ENCODE data around the gene GPATCH8. TPM values are rescaled to one million over a fixed set of nuclear protein-coding genes. Genes with fewer than 3 reads are reported as not detected.

GPATCH8 gene
- total RNA-seq: 87.7 TPM
- 10 to 100 TPM; 24.0 to 34.3 (median 25.3) TPM for polyA plus RNA-seq

DNA sequence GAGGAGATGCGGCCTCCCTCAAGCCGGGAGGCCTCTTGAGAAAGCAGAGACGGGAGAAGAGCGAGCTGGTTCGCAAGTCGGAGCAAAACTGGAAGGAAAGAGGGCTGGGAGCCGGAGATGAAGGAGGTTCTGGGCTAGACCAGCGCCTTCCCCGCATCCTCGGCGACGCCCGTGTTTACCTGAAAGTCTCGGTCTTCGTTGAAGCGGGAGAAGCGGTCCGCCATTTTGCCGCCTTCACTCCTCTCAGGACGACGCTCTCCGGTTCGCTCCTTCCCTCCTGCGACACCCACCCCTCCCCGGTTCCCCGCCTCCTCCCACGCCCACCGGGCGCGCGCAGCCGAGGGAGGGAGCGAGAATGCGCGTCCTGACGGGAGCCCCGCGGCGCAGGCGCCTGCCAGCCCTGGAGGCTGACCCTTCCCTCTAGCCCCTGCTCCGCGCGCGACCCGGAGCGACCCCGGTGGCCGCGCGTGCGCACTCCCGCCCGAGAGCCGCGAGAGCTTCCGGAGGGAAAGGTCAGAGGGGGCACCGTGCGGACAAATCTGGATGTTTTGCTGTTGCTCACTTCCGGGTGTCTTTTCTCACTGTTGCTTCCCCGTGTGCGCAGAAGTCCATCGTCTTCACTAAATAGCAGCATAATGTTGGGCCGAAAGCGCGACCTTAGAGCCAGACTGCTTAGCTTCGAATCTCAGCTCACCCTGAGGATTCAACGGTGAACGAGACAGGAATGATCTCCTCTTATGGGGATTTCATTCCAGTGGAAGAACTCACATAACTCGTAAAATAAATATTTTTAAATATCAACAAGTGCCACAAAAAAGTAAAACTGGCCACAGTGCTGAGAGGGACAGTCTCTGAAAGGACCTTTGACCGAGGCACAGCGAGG, at the start of gene GPATCH8:
TSS of gene GPATCH8 (minus strand) at position 260 of the 883 bp plus-strand sequence. CDS start at position 224, 36 bp downstream.
- H3K4me3 Mint-ChIP-seq: peak within 1 kb of the TSS; percentile 93 to 97 (median 97)
- Histone ChIP-seq H3K27ac (ENCODE audit: insufficient read depth, low read length, poor library complexity, severe bottlenecking) (peak within 1 kb of the TSS; percentile 88), H3K27me3 (ENCODE audit: control insufficient read depth, insufficient read depth, low read length) (no peaks in the 10 kb centered on the region), H3K4me1 (ENCODE audit: control insufficient read depth, insufficient read depth, low read length, poor library complexity, severe bottlenecking) (peaks cover 41% of the 10 kb centered on the region), H3K36me3 (ENCODE audit: control insufficient read depth, insufficient read depth, low read length) (no peaks in the 10 kb centered on the region), H3K4me3 (ENCODE audit: low read depth, low read length) (peak within 1 kb of the TSS; percentile 94), H3K9me3 (ENCODE audit: control insufficient read depth in 2 of 2, low read length in 2 of 2) (no peaks in the 10 kb centered on the region)
- H3K27ac Mint-ChIP-seq: peak within 1 kb of the TSS; percentile 98 to 99 (median 98)
- peak; percentile 87 to 88 for ATAC-seq (ENCODE audit: low read depth in 2 of 2)
- DNase-seq: peak; percentile 89 to 95 (median 92)
- peaks cover 2% of the 10 kb centered on the region for H3K36me3 Mint-ChIP-seq
- peaks cover 30 to 49% (median 37%) of the 10 kb centered on the region in 4 donors for H3K4me1 Mint-ChIP-seq
- H3K9me3 Mint-ChIP-seq: peaks cover 0 to 4% (median 0%) of the 10 kb centered on the region in 7 donors
- H3K27me3 Mint-ChIP-seq: peaks cover 17% of the 10 kb centered on the region

DNA sequence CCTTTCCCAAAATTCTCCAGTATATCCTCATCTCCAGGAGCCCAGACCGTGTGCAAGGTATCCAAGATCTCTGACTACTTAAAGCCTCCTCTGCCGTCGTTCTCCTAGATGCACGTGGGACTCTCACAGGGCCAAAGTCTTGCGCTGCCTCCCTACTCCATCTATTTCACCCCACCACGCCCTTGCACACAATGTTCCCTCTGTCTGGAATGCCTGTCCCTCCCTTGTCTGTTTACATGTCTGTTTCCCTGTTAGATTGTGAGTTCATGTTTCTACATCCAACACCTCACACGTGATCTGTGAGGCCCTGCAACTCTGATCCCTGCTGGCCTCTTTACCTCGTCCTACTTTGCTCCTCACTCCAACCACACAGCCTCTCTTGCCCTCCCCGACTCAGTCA, 49.2 kb upstream of the GPATCH8 start:
- ATAC-seq (ENCODE audit: low read depth in 2 of 2) (no peak), DNase-seq (no peak)
- H3K9me3 ChIP-seq (ENCODE audit: control insufficient read depth in 2 of 2, low read length in 2 of 2): no peaks in the 10 kb centered on the region
- no peak overlapping the region for H3K4me3 ChIP-seq (ENCODE audit: low read depth, low read length)
- peaks cover 16% of the 10 kb centered on the region for H3K4me1 ChIP-seq (ENCODE audit: control insufficient read depth, insufficient read depth, low read length, poor library complexity, severe bottlenecking)
- no peaks in the 10 kb centered on the region for H3K9me3 Mint-ChIP-seq
- no peak overlapping the region for H3K27ac Mint-ChIP-seq
- H3K4me1 Mint-ChIP-seq: peaks cover 5 to 17% (median 11%) of the 10 kb centered on the region in 4 donors
- peaks cover 87% of the 10 kb centered on the region for H3K27me3 Mint-ChIP-seq
- no peaks in the 10 kb centered on the region for H3K36me3 Mint-ChIP-seq
- H3K27ac ChIP-seq (ENCODE audit: insufficient read depth, low read length, poor library complexity, severe bottlenecking): no peak overlapping the region
- peak overlapping the region in 1 of 4 donors; percentile 2 for H3K4me3 Mint-ChIP-seq
- peaks cover 13% of the 10 kb centered on the region for H3K27me3 ChIP-seq (ENCODE audit: control insufficient read depth, insufficient read depth, low read length)
- no peaks in the 10 kb centered on the region for H3K36me3 ChIP-seq (ENCODE audit: control insufficient read depth, insufficient read depth, low read length)

DNA sequence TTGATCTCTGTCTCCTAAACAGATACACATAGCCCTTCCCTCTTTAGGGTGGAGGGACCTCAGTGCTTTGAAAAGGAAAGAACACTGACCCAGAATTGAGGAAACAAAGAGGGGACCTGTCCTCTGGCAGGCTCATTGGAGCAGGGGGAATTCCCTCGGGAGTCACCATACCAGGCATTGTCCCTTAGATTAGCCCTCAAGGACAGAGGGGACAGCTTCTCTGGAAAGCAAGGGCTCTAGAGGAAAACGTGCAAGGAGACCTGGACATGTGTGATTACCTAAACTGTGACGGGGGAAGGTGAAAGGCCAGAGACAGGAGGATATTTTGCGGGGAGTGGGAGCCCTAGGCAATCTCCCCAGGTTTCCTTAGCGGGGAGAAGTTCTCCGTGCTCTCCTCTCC, 46.5 kb upstream of the GPATCH8 start:
- Histone ChIP-seq H3K27ac (ENCODE audit: insufficient read depth, low read length, poor library complexity, severe bottlenecking) (no peak overlapping the region), H3K9me3 (ENCODE audit: control insufficient read depth in 2 of 2, low read length in 2 of 2) (no peaks in the 10 kb centered on the region), H3K4me1 (ENCODE audit: control insufficient read depth, insufficient read depth, low read length, poor library complexity, severe bottlenecking) (no peaks in the 10 kb centered on the region), H3K27me3 (ENCODE audit: control insufficient read depth, insufficient read depth, low read length) (peaks cover 2% of the 10 kb centered on the region), H3K36me3 (ENCODE audit: control insufficient read depth, insufficient read depth, low read length) (no peaks in the 10 kb centered on the region), H3K4me3 (ENCODE audit: low read depth, low read length) (no peak overlapping the region)
- Mint-ChIP-seq H3K36me3 (no peaks in the 10 kb centered on the region), H3K4me1 (no peaks in the 10 kb centered on the region), H3K4me3 (no peak overlapping the region), H3K27me3 (peaks cover 73% of the 10 kb centered on the region), H3K9me3 (peaks cover 0 to 3% (median 0%) of the 10 kb centered on the region in 7 donors), H3K27ac (no peak overlapping the region)
- ATAC-seq (ENCODE audit: low read depth in 2 of 2) (no peak), DNase-seq (no peak)

DNA sequence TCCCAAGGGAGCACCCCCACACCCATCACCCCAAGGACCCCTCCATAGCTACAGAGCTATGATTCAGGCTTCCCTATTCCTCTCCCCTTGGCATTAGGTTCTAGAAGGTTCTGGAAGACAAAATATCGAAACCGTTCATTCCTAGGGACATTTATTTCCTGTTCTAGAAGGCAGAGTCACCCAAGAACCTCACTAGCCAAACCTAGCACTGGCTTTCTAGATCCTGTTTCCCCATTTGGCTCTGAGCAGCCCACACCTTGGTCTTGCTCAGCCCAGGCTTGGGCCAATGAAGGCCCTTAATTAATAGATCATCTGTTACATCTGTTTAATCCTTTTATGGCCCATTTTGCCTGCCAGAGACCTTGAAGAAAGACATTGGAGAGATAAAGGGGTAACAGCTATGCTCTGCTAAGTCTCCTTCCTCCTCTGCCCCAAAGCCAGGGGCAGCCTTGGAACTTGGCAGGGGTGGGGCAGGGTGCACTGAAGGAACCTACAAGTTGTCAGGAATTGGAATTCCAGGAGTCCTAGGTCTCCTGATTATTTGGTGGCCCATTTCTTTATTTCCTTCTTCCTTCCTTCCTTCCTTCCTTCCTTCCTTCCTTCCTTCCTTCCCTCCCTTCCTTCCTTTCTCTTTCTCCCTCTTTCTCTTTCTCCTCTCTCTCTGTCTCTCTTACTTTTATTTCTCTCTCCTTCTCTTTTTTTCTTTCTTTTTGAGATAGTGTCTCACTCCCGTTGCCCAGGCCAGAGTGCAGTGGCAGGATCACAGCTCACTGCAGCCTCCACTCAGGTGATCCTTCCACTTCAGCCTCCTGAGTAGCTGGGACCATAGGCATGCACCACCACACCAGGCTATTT, 45.4 kb upstream of the GPATCH8 start:
- DNase-seq (no peak), ATAC-seq (ENCODE audit: low read depth in 2 of 2) (no peak)
- Mint-ChIP-seq H3K4me1 (no peaks in the 10 kb centered on the region), H3K36me3 (no peaks in the 10 kb centered on the region), H3K27me3 (peaks cover 70% of the 10 kb centered on the region), H3K27ac (no peak overlapping the region), H3K4me3 (no peak overlapping the region), H3K9me3 (peaks cover 0 to 3% (median 0%) of the 10 kb centered on the region in 7 donors)
- Histone ChIP-seq H3K9me3 (ENCODE audit: control insufficient read depth in 2 of 2, low read length in 2 of 2) (no peaks in the 10 kb centered on the region), H3K27me3 (ENCODE audit: control insufficient read depth, insufficient read depth, low read length) (peaks cover 2% of the 10 kb centered on the region), H3K4me3 (ENCODE audit: low read depth, low read length) (no peak overlapping the region), H3K36me3 (ENCODE audit: control insufficient read depth, insufficient read depth, low read length) (no peaks in the 10 kb centered on the region), H3K27ac (ENCODE audit: insufficient read depth, low read length, poor library complexity, severe bottlenecking) (no peak overlapping the region), H3K4me1 (ENCODE audit: control insufficient read depth, insufficient read depth, low read length, poor library complexity, severe bottlenecking) (no peaks in the 10 kb centered on the region)

DNA sequence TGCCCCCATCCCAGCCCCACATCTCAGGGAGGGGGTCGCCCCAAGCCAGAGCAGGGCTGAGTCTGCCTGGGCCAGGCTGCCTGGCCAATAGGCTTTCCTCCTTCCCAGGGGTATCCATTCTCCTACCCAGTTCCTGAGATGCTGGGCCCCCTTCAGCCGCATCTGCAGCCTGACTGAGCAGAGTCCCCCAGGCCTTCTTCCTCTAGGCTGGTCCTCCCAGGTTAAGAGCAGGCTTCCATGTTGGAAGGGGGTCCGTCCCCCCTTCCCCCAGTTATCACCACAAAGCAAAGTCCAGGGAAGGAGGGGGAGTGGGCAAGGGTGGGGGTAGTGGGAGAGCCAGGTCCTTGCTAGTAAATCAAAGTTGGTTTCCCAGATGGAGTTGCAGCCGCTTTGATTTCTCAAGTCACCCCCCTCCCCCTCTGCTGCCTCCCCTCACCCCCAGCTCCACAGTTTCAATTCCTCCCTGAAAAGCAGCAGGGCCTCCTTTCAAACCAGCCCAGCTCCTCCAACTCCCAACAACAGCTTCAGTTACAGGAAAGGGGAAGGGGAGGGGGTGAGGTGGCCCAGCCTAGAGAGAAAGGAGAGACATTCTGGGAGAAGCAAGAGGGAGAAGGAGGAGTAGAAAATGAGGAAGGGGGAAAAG, 44.5 kb upstream of the GPATCH8 start:
- Histone ChIP-seq H3K4me3 (ENCODE audit: low read depth, low read length) (no peak overlapping the region), H3K9me3 (ENCODE audit: control insufficient read depth in 2 of 2, low read length in 2 of 2) (no peaks in the 10 kb centered on the region), H3K4me1 (ENCODE audit: control insufficient read depth, insufficient read depth, low read length, poor library complexity, severe bottlenecking) (no peaks in the 10 kb centered on the region), H3K27ac (ENCODE audit: insufficient read depth, low read length, poor library complexity, severe bottlenecking) (no peak overlapping the region), H3K27me3 (ENCODE audit: control insufficient read depth, insufficient read depth, low read length) (peaks cover 2% of the 10 kb centered on the region), H3K36me3 (ENCODE audit: control insufficient read depth, insufficient read depth, low read length) (no peaks in the 10 kb centered on the region)
- Mint-ChIP-seq H3K27me3 (peaks cover 70% of the 10 kb centered on the region), H3K36me3 (no peaks in the 10 kb centered on the region), H3K4me1 (no peaks in the 10 kb centered on the region), H3K9me3 (peaks cover 0 to 3% (median 0%) of the 10 kb centered on the region in 7 donors), H3K27ac (no peak overlapping the region), H3K4me3 (no peak overlapping the region)
- no peak for ATAC-seq (ENCODE audit: low read depth in 2 of 2)
- no peak for DNase-seq

DNA sequence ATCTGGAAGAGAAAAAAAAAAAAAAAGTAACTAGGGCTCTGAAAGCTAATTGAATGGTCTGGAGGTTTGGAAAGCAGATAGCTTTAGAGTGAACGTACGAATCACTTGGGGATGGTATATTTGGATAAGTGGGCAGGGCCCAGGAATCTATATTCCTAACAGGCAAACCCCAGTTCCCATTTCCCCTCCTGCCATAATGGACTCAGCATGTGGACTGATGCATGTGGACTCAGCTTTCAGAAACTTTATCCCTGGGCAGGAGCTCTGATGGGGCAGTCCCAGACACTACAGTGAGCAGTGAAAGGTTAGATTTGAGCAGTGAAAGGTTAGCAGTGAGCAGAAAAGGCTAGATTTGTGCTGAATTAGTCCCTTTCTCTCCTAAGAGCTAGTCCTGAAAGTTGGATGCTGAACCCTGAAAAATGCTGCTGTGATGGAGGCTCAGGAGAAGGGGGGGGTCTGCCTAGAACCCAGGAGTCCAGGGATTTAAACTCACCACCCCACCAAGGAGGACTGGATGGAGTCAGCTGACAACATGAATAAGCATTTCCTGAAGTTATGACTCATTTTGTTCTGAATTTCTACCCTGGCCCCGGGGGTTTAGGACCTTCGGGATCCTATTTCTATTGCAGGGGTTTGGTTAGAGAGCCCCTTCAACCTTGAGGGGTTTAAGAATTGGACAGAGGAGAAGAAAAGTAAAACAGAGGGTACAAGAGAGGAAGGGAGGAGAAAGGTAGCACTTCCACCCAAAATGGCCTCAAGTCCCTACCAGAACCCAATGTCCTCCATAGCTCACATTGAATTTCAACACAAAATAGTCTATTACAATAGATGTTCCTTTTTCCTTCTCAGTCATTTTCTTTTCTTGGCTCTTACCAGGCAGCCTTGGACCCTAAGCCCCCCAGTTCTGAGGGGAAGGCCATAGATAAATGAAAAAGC, 43.7 kb upstream of the GPATCH8 start:
- DNase-seq: no peak
- Histone ChIP-seq H3K27me3 (ENCODE audit: control insufficient read depth, insufficient read depth, low read length) (peaks cover 2% of the 10 kb centered on the region), H3K4me3 (ENCODE audit: low read depth, low read length) (no peak overlapping the region), H3K9me3 (ENCODE audit: control insufficient read depth in 2 of 2, low read length in 2 of 2) (no peaks in the 10 kb centered on the region), H3K36me3 (ENCODE audit: control insufficient read depth, insufficient read depth, low read length) (no peaks in the 10 kb centered on the region), H3K27ac (ENCODE audit: insufficient read depth, low read length, poor library complexity, severe bottlenecking) (no peak overlapping the region), H3K4me1 (ENCODE audit: control insufficient read depth, insufficient read depth, low read length, poor library complexity, severe bottlenecking) (no peaks in the 10 kb centered on the region)
- Mint-ChIP-seq H3K9me3 (peaks cover 0 to 3% (median 0%) of the 10 kb centered on the region in 7 donors), H3K4me3 (no peak overlapping the region), H3K36me3 (no peaks in the 10 kb centered on the region), H3K27ac (no peak overlapping the region), H3K4me1 (no peaks in the 10 kb centered on the region), H3K27me3 (peaks cover 65% of the 10 kb centered on the region)
- no peak for ATAC-seq (ENCODE audit: low read depth in 2 of 2)

Data from CD4-positive, CD25-positive, alpha-beta regulatory T cell (primary cell).